GM19023 (cell line): ENCODE measurements around the gene RAP2A.

Experiments
- ATAC-seq: cut with Tn5 transposase; IDR thresholded peaks from one replicate; pipeline ENCODE4 v1.9.1; 2021; ENCODE audit warnings: mild to moderate bottlenecking, moderate library complexity; ENCODE audit not compliant: unreplicated experiment

The RAP2A gene

DNA sequence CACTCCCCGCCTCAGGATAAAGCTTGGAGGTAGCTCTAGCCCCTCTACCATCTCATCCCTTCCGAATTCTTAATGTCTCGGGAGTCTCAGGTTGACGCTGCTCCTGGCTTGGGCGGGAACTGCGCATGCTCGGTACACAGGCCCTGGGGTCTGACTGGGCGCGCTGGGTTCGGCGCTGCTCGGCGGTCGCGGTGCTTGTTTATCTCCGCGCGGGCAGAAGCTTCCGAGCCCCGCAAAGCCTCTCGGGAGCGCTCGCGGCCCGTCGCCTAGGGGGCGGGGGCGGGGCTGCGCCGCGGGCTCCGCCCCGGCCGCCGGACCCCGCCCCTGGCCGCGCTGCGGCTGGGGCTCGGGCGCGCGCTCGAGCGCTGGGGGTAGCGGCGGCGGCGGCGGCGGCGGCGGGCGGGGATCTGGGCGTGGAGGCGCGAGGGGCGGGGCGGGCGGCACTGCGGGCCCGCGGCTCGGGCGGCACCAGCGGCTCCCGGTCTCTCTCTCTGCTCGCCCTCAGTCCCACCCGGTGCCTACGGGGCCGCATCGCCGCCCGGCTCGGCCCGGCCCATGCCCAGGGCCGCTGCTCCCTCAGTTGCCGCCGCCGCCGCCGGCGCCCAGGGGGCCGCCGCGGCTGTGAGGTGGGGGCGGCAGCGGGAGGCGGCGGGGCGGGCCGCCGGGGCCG lies at the start of gene RAP2A:
Gene RAP2A (plus strand): TSS at position 443 of the 670 bp plus-strand sequence. CDS start 302 bp downstream, outside the sequence.
- ATAC-seq: peak; percentile 48

DNA sequence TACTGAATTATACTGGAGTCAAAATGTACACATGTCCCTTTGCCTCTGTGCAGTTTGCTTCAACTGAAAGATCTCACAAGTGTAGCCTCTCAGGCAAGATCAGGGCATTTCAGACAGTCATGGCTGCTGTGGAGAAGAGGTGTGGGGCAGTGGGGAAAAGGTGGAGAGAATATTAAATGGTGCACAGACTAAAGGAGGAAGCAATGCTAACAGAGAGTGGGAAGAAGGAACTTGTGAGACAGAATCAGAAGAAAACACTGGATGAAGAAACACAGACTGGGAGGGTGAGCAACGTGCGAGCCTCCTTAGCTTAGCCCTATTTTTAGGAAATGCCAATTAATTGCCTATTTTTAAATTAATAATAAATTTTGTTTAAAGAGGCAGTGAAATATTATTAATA lies 49.6 kb upstream of the RAP2A start:
- no peak for ATAC-seq

GRCh38 chr13:97385146-97385545 lies 48.8 kb upstream of the RAP2A start:
- ATAC-seq: no peak

GRCh38 chr13:97385854-97386253 lies 48.1 kb upstream of the RAP2A start:
- ATAC-seq: no peak

DNA sequence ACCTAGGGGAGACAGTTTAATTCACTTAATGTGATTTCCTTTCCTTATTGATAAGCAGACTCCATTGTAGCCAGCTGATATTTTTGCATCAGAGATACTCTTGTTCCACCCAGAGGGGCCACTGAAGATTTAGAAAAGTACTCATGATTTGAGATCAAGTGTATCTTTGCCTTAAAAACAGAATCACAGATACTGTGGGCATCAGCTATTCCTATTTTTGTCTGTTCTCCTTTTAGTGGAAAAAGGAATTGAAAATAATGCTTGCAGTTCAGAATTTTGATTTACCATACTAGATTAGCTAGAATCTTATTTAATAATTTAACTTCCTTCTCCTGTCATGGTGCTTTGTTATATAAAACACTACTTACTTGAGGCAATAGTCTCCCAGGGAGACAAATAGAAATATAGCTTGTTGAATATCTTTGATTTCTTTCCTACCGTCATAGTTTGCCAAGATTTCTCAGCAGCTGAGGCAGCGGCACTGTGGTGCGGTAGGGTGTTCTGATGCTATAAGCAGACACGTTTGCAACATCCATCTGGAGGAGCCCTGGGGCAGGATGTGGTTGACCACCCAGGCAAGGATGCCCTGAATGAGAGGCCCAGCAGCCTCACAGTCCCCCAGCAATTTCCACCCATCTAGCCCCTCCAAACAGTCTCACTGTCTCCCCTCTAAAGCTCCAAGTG lies 47.0 kb upstream of the RAP2A start:
- ATAC-seq: no peak

DNA sequence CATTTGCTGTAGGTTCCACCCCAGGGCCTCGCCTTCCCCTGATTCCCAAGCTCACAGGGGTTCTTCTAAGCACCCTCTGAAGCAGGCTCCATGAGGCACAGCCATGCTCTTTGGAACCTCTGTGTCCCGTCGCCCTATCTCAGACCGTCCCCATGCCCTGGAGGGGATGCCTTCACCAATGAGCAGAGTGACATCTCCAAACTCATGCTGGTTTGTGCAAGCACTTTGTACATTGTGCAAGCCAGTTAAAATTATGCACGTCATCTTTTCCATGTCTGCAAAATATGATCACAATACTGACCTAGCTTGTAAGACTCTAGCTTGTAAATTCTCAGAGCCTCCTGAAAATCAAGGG lies 46.5 kb upstream of the RAP2A start:
- no peak for ATAC-seq

DNA sequence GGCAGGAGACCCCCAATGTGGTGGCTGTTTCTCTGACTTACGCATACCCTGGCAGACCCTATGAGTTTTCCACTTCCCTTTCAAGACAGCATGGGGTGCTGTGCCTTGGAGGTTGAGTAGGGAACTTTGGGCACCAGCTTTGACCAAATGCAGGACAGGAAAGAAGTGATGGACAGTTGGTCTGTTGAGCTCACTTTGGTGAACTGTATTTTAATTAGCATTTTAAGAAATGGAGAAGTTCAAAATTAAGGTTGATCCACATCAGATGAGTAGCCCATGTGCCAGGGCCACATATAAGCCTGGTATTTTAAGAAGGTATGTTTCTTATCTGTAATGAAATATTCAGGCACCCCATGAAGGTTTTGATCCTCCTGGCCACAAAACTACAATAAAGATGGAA lies 46.1 kb upstream of the RAP2A start:
- no peak for ATAC-seq

DNA sequence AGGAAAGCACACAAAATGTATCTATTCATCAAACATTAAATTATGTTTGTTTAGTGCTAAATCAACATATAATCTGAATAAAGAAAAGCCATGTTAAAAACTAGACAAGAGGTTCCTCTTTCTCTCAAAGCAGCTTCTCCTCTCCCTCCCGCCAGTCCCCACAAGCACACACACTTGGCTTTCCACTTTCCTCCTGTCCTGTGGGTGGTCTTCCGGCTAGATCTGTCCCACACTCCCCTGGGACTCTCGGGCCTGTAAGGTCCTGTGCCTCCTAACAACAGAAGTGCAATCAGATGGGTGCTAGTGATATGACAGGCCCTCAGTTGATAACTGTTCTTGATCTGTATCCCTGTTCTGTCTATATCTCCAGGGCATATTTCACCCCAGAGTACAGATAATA lies 45.6 kb upstream of the RAP2A start:
- ATAC-seq: no peak

- ATAC-seq: no peak
Measured at GRCh38 chr13:97390941-97391600, 42.9 kb upstream of the RAP2A start.

GRCh38 chr13:97392020-97392419 lies 41.9 kb upstream of the RAP2A start:
- no peak for ATAC-seq

- no peak for ATAC-seq
Measured at GRCh38 chr13:97394542-97394941, 39.4 kb upstream of the RAP2A start.

- no peak for ATAC-seq
Measured at GRCh38 chr13:97395447-97396136, 38.4 kb upstream of the RAP2A start.

GRCh38 chr13:97397267-97397666 lies 36.7 kb upstream of the RAP2A start:
- ATAC-seq: no peak

GRCh38 chr13:97401421-97401820 lies 32.5 kb upstream of the RAP2A start:
- ATAC-seq: no peak

GRCh38 chr13:97403893-97404750 lies 29.8 kb upstream of the RAP2A start:
- no peak for ATAC-seq

DNA sequence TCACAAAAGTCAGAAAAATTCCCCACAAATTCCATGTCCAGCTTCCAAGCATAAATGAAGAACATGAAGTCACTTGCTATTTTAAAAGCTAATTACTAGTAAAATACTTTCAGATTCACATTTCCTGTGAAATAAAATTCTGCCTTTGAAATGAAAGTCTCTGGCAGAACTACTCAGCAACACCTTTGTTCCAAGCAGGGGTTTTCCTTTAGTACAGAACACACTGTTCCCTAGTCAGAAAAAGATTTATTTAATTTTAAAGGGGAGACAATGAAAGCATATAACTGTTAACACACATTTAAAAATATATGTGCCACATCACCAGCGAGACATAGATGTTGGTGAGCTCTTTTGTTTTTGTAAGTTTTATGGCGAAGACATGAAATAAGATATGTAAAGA lies 26.4 kb upstream of the RAP2A start:
- no peak for ATAC-seq

DNA sequence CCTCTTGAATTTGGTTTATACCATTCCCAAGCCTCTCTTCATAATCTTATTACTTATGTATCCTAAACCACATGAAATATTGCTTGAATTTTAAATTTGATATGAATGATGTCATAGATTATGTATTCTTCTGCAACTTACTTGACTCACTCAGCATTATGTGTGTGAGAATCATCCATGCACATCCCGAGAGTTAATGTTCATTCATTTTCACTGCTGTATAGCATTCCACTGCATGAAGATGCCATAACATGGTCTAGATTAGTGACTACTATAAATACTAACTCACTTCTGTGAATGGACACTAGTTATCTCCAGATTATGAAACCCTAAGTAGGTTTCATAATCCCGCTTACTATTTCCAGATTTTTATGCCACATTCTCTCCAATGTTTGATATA lies 25.0 kb upstream of the RAP2A start:
- ATAC-seq: no peak

DNA sequence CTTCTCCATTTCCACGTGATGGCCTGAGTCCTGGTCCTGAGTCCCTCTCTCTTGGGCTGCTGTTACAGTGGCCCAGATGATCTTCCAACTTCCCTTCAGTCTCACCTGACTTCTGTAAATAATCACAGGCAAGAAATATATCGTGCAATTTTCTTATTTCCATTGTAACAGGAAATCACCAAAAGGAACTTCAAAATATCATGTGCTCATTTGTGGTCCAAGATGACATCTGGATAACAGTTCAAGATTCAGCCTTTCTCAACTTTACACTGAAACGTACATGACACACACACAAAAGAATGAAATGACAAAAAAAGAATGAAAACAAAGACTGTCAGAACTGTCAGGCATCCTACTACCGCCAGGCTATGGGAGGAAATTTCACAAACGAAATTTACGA lies 22.0 kb upstream of the RAP2A start:
- no peak for ATAC-seq

GRCh38 chr13:97413694-97414093 lies 20.3 kb upstream of the RAP2A start:
- no peak for ATAC-seq

GRCh38 chr13:97414392-97414791 lies 19.6 kb upstream of the RAP2A start:
- ATAC-seq: no peak

DNA sequence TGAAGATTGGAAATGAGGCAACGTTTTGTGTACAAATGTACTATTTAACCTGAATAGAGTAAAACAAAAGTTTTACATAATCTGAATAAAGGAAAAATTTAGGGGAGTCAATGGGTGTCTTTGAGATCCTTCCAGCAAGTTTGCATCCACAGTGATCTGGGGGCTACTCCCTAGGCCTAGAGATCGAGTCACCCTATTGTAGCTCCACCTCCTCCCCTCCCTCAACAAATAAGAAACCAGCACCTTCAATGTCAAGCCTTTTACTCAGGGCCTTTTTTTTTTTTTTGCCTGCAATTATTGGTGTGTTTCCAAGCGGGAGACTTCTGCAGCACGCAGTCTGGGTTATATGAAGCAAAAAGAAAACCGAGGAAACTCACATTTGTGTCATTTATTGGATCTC lies 16.3 kb upstream of the RAP2A start:
- no peak for ATAC-seq
